ENCODE data around the gene ZBTB39. TPM values are rescaled to one million over a fixed set of nuclear protein-coding genes. Genes with fewer than 3 reads are reported as not detected.
A peak's percentile ranks its signal among the peaks of the same experiment; 100 is the strongest.
"Not testable (repeated sequence)": the region's sequence is repeated elsewhere in the genome, so short reads cannot be mapped to it uniquely, and the experiment has no call there.

The ZBTB39 gene
- total RNA-seq, 2 experiments from 2014 or later: 6.4 to 6.6 TPM

GRCh38 chr12:56991319-56992246 is 14.8 kb downstream of the ZBTB39 start:
- no peak overlapping the region for H3K27ac Mint-ChIP-seq
- no peak overlapping the region for H3K4me3 Mint-ChIP-seq
- no peaks in the 10 kb centered on the region for H3K9me3 Mint-ChIP-seq (ENCODE audit: low read depth)
- H3K27me3 Mint-ChIP-seq: no peaks in the 10 kb centered on the region
- ChIA-PET POLR2A (no interaction called here), CTCF (interaction anchor here (1.0 to 2.0 kb wide), 5 partner anchors 10 to 234 kb away, joined by 3 to 9 read pairs (median 5); no protein-coding TSS in a partner anchor)
- DNase-seq (no peak), ATAC-seq (no peak)
- peaks cover 11% of the 10 kb centered on the region for H3K4me1 Mint-ChIP-seq
- H3K36me3 Mint-ChIP-seq (ENCODE audit: low read depth): no peaks in the 10 kb centered on the region
- intact Hi-C loops (cut with DNase I, micrococcal nuclease): no loop called here

DNA sequence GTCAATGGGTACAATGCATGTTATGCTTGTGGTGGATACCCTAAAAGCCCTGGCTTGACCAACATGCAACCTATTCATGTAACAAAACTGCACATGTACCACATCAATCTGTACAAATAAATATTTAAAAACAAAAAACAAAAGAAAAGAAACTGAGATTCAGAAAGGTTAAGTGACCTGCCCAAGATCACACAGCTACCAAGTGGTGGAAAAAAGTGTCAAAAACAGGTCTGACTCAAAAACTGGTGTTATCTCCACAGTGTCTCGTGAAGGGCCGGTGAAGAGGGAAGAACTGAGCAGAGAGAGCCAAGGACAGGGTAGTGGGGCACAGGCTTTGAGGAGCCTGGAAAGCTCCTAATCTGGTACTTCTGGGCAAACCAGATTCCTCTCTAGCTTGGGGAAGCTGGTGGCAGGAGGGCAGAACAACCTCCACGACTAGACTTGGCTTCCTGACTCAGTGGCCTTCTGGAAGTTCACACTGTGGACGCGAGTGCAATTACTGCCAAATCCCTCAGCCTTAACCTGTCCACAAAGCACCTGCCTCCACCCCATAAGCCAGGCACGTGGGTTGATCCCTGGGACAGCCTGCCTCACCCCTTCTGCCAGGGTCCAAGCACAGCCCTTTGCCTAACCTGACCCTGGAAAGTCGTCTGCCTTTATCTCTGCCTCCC is 15.6 kb downstream of the ZBTB39 start:
- ChIA-PET CTCF (interaction anchor here (1.6 to 2.0 kb wide), 2 partner anchors 11 to 231 kb away, joined by 6 to 9 read pairs; no protein-coding TSS in a partner anchor), POLR2A (no interaction called here)
- intact Hi-C loops (cut with DNase I, micrococcal nuclease): no loop called here
- DNase-seq: no peak
- Mint-ChIP-seq H3K27ac (no peak overlapping the region), H3K36me3 (ENCODE audit: low read depth) (no peaks in the 10 kb centered on the region), H3K4me1 (peaks cover 11% of the 10 kb centered on the region), H3K9me3 (ENCODE audit: low read depth) (no peaks in the 10 kb centered on the region), H3K27me3 (no peaks in the 10 kb centered on the region), H3K4me3 (no peak overlapping the region)
- no peak for ATAC-seq

DNA sequence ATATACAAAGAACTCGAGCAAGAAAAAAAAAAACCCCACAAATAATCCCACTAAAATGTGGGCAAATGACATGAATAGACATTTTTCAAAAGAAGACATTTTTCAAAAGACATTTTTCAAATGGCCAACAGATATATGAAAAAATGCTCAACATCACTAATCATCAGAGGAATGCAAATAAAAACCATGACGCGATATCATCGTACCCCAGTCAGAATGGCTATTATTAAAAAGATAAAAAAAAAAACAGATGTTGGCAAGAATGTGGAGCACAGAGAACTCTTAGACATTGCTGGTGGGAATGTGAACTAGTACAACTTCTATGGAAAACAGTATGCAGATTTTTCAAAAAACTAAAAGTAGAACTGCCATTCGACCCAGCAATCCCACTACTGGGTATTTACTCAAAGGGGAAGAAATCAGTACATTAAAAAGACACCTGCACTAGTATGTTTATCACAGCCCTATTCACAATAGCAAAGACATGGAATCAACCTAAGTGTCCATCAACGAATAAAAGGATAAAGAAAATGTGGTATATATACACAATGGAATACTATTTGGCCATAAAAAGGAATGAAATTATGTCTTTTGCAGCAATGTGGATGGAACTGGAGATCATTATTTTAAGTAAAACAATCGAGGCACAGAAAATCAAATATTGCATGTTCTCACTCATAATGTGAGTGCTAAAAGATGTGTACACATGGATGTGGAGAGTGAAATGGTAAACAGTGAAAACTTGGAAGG is 16.3 kb downstream of the ZBTB39 start:
- CTCF ChIA-PET: interaction anchor here (1.3 to 5.0 kb wide), 6 partner anchors 10 to 233 kb away, joined by 3 to 82 read pairs (median 14); partner anchors contain the start of gene STAT6
- H3K36me3 Mint-ChIP-seq (ENCODE audit: low read depth): no peaks in the 10 kb centered on the region

GRCh38 chr12:56988207-56988739 is 18.1 kb downstream of the ZBTB39 start:
- no peak overlapping the region for H3K4me3 Mint-ChIP-seq
- DNase-seq: no peak
- intact Hi-C loops (cut with DNase I, micrococcal nuclease): no loop called here
- no peaks in the 10 kb centered on the region for H3K36me3 Mint-ChIP-seq (ENCODE audit: low read depth)
- ChIA-PET POLR2A (interaction anchor here (0.7 kb wide), 1 partner anchor 16 kb away, joined by 3 read pairs; no protein-coding TSS in a partner anchor), CTCF (interaction anchor here (0.6 to 5.0 kb wide), 21 partner anchors 12 to 313 kb away, joined by 3 to 82 read pairs (median 4); partner anchors contain the start of genes HSD17B6 and STAT6)
- H3K4me1 Mint-ChIP-seq: peaks cover 11% of the 10 kb centered on the region
- H3K9me3 Mint-ChIP-seq (ENCODE audit: low read depth): no peaks in the 10 kb centered on the region
- ATAC-seq: no peak
- H3K27me3 Mint-ChIP-seq: no peaks in the 10 kb centered on the region
- H3K27ac Mint-ChIP-seq: no peak overlapping the region

More for the DNA sequence above, 16.3 kb downstream of the ZBTB39 start:
- no peak overlapping the region for H3K4me3 Mint-ChIP-seq
- ATAC-seq (no peak), DNase-seq (no peak)
- no peaks in the 10 kb centered on the region for H3K9me3 Mint-ChIP-seq (ENCODE audit: low read depth)
- intact Hi-C loops (cut with DNase I, micrococcal nuclease): no loop called here
- H3K27me3 Mint-ChIP-seq: no peaks in the 10 kb centered on the region
- no peak overlapping the region for H3K27ac Mint-ChIP-seq
- POLR2A ChIA-PET: no interaction called here
- H3K4me1 Mint-ChIP-seq: peaks cover 11% of the 10 kb centered on the region

DNA sequence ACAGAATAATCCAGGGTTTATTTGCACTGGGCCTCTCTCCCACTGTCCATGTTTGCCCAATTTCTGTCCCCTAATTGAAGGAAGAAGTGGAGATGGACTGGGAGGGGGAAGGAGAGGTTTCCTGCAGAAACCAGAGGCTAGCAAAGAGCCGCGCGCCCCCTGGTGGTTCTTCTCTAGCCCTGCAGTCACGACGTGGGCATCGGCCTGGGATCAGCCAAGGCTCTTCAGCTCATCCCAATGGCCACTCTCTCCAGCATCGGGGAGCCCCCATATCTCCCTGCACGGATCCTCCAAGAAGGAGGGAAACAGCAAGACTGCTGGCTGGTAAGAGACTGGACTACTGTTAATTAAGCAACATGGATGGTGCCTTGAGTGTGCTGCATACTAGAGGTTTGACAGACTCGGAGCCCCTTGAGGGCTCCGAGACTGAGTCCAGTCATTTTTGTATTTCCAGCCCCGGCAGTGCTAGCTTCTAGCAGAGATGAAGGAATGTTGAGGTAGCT is 18.7 kb downstream of the ZBTB39 start:
- no peaks in the 10 kb centered on the region for H3K36me3 Mint-ChIP-seq (ENCODE audit: low read depth)
- CTCF ChIA-PET: interaction anchor here (0.6 to 5.0 kb wide), 20 partner anchors 10 to 397 kb away, joined by 3 to 82 read pairs (median 3); partner anchors contain the start of genes HSD17B6 and STAT6
- no peaks in the 10 kb centered on the region for H3K27me3 Mint-ChIP-seq
- H3K4me1 Mint-ChIP-seq: peaks cover 11% of the 10 kb centered on the region
- intact Hi-C loops (cut with DNase I, micrococcal nuclease): loop anchor here (1.0 kb wide), 2 partner anchors 147 to 230 kb away; no protein-coding TSS in a partner anchor
- H3K4me3 Mint-ChIP-seq: no peak overlapping the region
- no peaks in the 10 kb centered on the region for H3K9me3 Mint-ChIP-seq (ENCODE audit: low read depth)
- POLR2A ChIA-PET: no interaction called here
- H3K27ac Mint-ChIP-seq: no peak overlapping the region
- DNase-seq (peak; percentile 87), ATAC-seq (peak; percentile 76)

DNA sequence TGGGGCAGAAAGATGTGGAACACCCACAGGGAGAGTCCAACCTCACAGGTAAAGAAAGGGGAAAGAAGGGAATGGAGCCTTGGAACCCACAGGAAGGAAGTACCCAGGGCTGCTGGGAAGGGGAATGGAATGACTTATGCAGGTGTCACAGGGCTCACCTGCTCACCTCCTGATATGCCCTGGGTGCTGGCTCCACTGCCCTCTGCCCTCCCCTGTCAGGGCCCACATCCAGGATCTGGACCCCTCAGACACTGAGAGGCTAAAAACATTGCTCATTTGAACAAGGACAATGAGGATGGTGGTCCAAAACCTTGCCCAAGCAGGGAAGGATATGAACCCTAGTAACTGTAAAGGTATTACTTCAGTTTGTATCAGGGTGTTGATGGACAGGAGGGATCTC is 19.3 kb downstream of the ZBTB39 start:
- ChIA-PET CTCF (interaction anchor here (0.6 to 5.0 kb wide), 17 partner anchors 9 to 541 kb away, joined by 3 to 82 read pairs (median 3); partner anchors contain the start of genes HSD17B6 and STAT6), POLR2A (no interaction called here)
- Mint-ChIP-seq H3K4me1 (peaks cover 11% of the 10 kb centered on the region), H3K4me3 (no peak overlapping the region), H3K27me3 (no peaks in the 10 kb centered on the region), H3K27ac (no peak overlapping the region), H3K9me3 (ENCODE audit: low read depth) (no peaks in the 10 kb centered on the region), H3K36me3 (ENCODE audit: low read depth) (no peaks in the 10 kb centered on the region)
- no peak for DNase-seq
- intact Hi-C loops (cut with DNase I, micrococcal nuclease): loop anchor here (1.0 kb wide), 2 partner anchors 147 to 230 kb away; no protein-coding TSS in a partner anchor
- ATAC-seq: no peak

GRCh38 chr12:56985714-56986113 is 20.6 kb downstream of the ZBTB39 start:
- ATAC-seq (peak; percentile 90), DNase-seq (peak; percentile 47)
- intact Hi-C loops (cut with DNase I, micrococcal nuclease); H3K9me3 Mint-ChIP-seq (ENCODE audit: low read depth); H3K4me3 Mint-ChIP-seq; H3K27me3 Mint-ChIP-seq; H3K27ac Mint-ChIP-seq; H3K36me3 Mint-ChIP-seq (ENCODE audit: low read depth); H3K4me1 Mint-ChIP-seq: not testable (repeated sequence)
- CTCF ChIA-PET: interaction anchor here (0.6 to 5.0 kb wide), 5 partner anchors 14 to 323 kb away, joined by 3 to 82 read pairs (median 4); partner anchors contain the start of gene HSD17B6
- POLR2A ChIA-PET: interaction anchor here (0.6 kb wide), 1 partner anchor 13 kb away, joined by 3 read pairs; no protein-coding TSS in a partner anchor

GRCh38 chr12:56983386-56983785 is 23.0 kb downstream of the ZBTB39 start:
- intact Hi-C loops (cut with DNase I, micrococcal nuclease): no loop called here
- CTCF ChIA-PET: no interaction called here
- H3K36me3 Mint-ChIP-seq (ENCODE audit: low read depth): no peaks in the 10 kb centered on the region

DNA sequence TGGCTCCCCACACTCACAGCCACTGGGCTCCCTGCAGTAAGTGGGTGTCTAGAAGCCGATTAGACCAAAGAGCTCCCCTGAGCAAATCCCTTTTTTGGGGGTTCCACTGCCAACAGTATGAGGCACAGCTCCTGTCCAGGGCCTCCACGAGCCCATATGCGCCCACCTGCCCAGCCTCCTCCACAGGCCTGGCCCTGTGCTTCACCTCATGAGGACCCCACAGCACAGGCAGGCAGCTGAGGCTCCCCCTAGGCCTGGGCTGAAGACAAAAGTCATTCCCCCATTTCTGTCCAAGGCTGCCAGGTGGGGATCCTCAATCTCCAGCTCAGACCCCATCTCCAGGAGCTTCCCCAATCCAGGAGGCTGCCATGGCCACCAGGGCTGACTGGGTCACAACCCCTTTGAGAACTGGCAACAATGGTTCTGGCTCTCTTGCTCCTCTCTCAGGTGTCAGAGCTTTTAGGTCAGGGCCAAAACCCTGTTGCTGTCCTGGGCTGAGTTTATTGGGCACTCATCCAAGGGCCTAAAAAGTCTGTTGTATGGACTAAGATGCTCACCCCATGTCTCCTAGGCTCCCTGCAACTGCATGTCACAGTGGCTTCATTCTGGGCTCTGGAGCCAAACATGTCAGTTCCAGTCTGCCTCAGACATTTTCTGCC is 23.6 kb downstream of the ZBTB39 start:
- DNase-seq; H3K36me3 Mint-ChIP-seq (ENCODE audit: low read depth); intact Hi-C loops (cut with DNase I, micrococcal nuclease); POLR2A ChIA-PET; H3K4me1 Mint-ChIP-seq; H3K4me3 Mint-ChIP-seq; H3K27ac Mint-ChIP-seq; ATAC-seq; H3K9me3 Mint-ChIP-seq (ENCODE audit: low read depth); H3K27me3 Mint-ChIP-seq: not testable (repeated sequence)
- CTCF ChIA-PET: interaction anchor here (0.5 kb wide), 1 partner anchor 219 kb away, joined by 3 read pairs; the partner anchor contains the start of gene HSD17B6

More at GRCh38 chr12:56983386-56983785, 23.0 kb downstream of the ZBTB39 start:
- Mint-ChIP-seq H3K27me3 (no peaks in the 10 kb centered on the region), H3K9me3 (ENCODE audit: low read depth) (no peaks in the 10 kb centered on the region), H3K4me3 (no peak overlapping the region), H3K4me1 (peaks cover 3% of the 10 kb centered on the region), H3K27ac (no peak overlapping the region)
- no peak for DNase-seq
- POLR2A ChIA-PET: no interaction called here
- ATAC-seq: no peak

GRCh38 chr12:56980941-56981530 is 25.3 kb downstream of the ZBTB39 start:
- DNase-seq (no peak), ATAC-seq (no peak)
- Mint-ChIP-seq H3K27me3 (no peaks in the 10 kb centered on the region), H3K27ac (no peak overlapping the region), H3K4me1 (no peaks in the 10 kb centered on the region), H3K9me3 (ENCODE audit: low read depth) (no peaks in the 10 kb centered on the region), H3K4me3 (no peak overlapping the region), H3K36me3 (ENCODE audit: low read depth) (no peaks in the 10 kb centered on the region)
- ChIA-PET CTCF (no interaction called here), POLR2A (no interaction called here)
- intact Hi-C loops (cut with DNase I, micrococcal nuclease): no loop called here
